Measurements from ENCODE around the gene ATG7. TPM values are rescaled to one million over a fixed set of nuclear protein-coding genes. Genes with fewer than 3 reads are reported as not detected.

ATG7 gene
- total RNA-seq, 1 donor from 2014 or later: 40.3 TPM

GRCh38 chr3:11563159-11563864 is 291.1 kb downstream of the ATG7 start:
- Mint-ChIP-seq H3K4me1 (peaks cover 26% of the 10 kb centered on the region), H3K4me3 (no peak overlapping the region), H3K9me3 (no peaks in the 10 kb centered on the region), H3K27ac (peak overlapping the region; percentile 69), H3K36me3 (peaks cover 11% of the 10 kb centered on the region), H3K27me3 (ENCODE audit: low read depth) (no peaks in the 10 kb centered on the region)
- no peak for TF ChIP-seq CTCF (IDR thresholded peaks at IDR 0.05; ENCODE audit: unreplicated experiment)
- DNase-seq (ENCODE audit: low spot score in 2 of 2, unreplicated experiment in 2 of 2): no peak

- peak overlapping the region; percentile 69 for H3K27ac Mint-ChIP-seq
- H3K4me3 Mint-ChIP-seq: no peak overlapping the region
- DNase-seq (ENCODE audit: low spot score in 2 of 2, unreplicated experiment in 2 of 2): no peak
- peaks cover 25% of the 10 kb centered on the region for H3K4me1 Mint-ChIP-seq
- H3K27me3 Mint-ChIP-seq (ENCODE audit: low read depth): no peaks in the 10 kb centered on the region
- H3K36me3 Mint-ChIP-seq: peaks cover 11% of the 10 kb centered on the region
- no peaks in the 10 kb centered on the region for H3K9me3 Mint-ChIP-seq
- no peak for TF ChIP-seq CTCF (IDR thresholded peaks at IDR 0.05; ENCODE audit: unreplicated experiment)
Measured at GRCh38 chr3:11563865-11564185, 291.6 kb downstream of the ATG7 start.

- peaks cover 25% of the 10 kb centered on the region for H3K4me1 Mint-ChIP-seq
Measured at GRCh38 chr3:11564577-11565001, 292.4 kb downstream of the ATG7 start.

GRCh38 chr3:11565072-11565471 is 292.9 kb downstream of the ATG7 start:
- peaks cover 23% of the 10 kb centered on the region for H3K4me1 Mint-ChIP-seq
- no peak overlapping the region for H3K4me3 Mint-ChIP-seq
- DNase-seq (ENCODE audit: low spot score in 2 of 2, unreplicated experiment in 2 of 2): no peak
- H3K27me3 Mint-ChIP-seq (ENCODE audit: low read depth): no peaks in the 10 kb centered on the region
- no peak for TF ChIP-seq CTCF (IDR thresholded peaks at IDR 0.05; ENCODE audit: unreplicated experiment)
- peak overlapping the region; percentile 21 for H3K27ac Mint-ChIP-seq
- H3K9me3 Mint-ChIP-seq: no peaks in the 10 kb centered on the region
- peaks cover 10% of the 10 kb centered on the region for H3K36me3 Mint-ChIP-seq

More at GRCh38 chr3:11564577-11565001, 292.4 kb downstream of the ATG7 start:
- peaks cover 11% of the 10 kb centered on the region for H3K36me3 Mint-ChIP-seq
- no peak overlapping the region for H3K27ac Mint-ChIP-seq
- no peak overlapping the region for H3K4me3 Mint-ChIP-seq
- no peak for DNase-seq (ENCODE audit: low spot score in 2 of 2, unreplicated experiment in 2 of 2)
- TF ChIP-seq CTCF (IDR thresholded peaks at IDR 0.05; ENCODE audit: unreplicated experiment): no peak
- H3K9me3 Mint-ChIP-seq: no peaks in the 10 kb centered on the region
- no peaks in the 10 kb centered on the region for H3K27me3 Mint-ChIP-seq (ENCODE audit: low read depth)

- no peak overlapping the region for H3K4me3 Mint-ChIP-seq
- H3K27me3 Mint-ChIP-seq (ENCODE audit: low read depth): no peaks in the 10 kb centered on the region
- peak overlapping the region; percentile 21 for H3K27ac Mint-ChIP-seq
- H3K9me3 Mint-ChIP-seq: no peaks in the 10 kb centered on the region
- H3K4me1 Mint-ChIP-seq: peaks cover 21% of the 10 kb centered on the region
- H3K36me3 Mint-ChIP-seq: peaks cover 10% of the 10 kb centered on the region
- no peak for DNase-seq (ENCODE audit: low spot score in 2 of 2, unreplicated experiment in 2 of 2)
- TF ChIP-seq CTCF (IDR thresholded peaks at IDR 0.05; ENCODE audit: unreplicated experiment): no peak
Measured at GRCh38 chr3:11565492-11565891, 293.3 kb downstream of the ATG7 start.
